ENCODE measurements around the gene FYN. TPM values are rescaled to one million over a fixed set of nuclear protein-coding genes. Genes with fewer than 3 reads are reported as not detected.
A peak's percentile ranks its signal among the peaks of the same experiment; 100 is the strongest.

Gene FYN
- total and polyA plus RNA-seq, 2 of the 13 experiments (the other 11 are each of a cell fraction or from before 2014, with no cell fraction given) = 15.5 to 24.6 TPM

DNA sequence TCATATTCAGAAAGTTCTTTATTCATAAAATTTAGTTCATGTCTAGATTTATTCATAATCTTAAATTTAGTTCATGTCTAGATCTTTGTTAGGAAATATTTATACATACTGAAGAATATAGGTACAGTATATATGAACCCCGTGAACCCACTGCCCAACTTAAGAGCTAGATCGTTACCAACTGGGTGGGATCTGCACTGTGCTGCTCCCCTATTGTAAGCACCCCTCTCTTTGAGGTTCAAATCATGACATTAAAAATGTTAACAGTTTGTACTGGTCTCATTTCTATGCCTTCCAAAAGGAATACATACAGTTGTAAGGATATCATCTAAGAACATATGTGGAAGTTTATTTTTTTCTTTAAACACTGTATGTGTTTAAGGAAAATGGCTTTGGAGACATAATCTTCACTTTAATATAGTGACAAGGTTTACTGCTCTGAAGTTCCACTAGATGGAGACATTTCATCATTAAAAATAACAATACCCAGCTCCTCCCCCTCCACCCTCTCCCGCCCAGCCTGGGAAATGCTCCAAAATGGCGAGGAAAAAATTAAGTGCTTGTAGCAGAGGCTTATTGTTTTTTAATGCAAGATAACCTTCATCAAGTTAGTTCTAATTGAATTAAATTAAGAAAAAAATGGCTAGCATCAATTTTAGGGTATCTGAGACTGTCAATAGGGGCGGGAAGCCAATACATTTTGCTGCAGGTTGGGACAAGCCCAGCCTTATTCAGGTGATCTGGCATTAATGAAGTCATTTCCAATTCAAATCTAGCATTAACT is 163.4 kb downstream of the FYN start (continued):
- TF ChIP-seq, protein P1, sequence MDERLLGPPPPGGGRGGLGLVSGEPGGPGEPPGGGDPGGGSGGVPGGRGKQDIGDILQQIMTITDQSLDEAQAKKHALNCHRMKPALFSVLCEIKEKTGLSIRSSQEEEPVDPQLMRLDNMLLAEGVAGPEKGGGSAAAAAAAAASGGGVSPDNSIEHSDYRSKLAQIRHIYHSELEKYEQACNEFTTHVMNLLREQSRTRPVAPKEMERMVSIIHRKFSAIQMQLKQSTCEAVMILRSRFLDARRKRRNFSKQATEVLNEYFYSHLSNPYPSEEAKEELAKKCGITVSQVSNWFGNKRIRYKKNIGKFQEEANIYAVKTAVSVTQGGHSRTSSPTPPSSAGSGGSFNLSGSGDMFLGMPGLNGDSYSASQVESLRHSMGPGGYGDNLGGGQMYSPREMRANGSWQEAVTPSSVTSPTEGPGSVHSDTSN (CRISPR knock-in tag; IDR thresholded peaks at IDR 0.05) = no peak
- TF ChIP-seq HNRNPLL (IDR thresholded peaks at IDR 0.05; ENCODE audit: low read depth, low read length, poor library complexity, severe bottlenecking) (no peak), ZNF563 (CRISPR knock-in tag; IDR thresholded peaks at IDR 0.05) (no peak), AGO1 (IDR thresholded peaks at IDR 0.05; ENCODE audit: low read depth, low read length, poor library complexity, severe bottlenecking) (no peak), ZNF335 (CRISPR knock-in tag; IDR thresholded peaks at IDR 0.05) (no peak), ZFP62 (CRISPR knock-in tag; IDR thresholded peaks at IDR 0.05) (no peak), NBN (conservative IDR thresholded peaks at IDR 0.05) (no peak), ZNF644 (CRISPR knock-in tag; IDR thresholded peaks at IDR 0.05; ENCODE audit: low read depth) (no peak), IRX3 (CRISPR knock-in tag; IDR thresholded peaks at IDR 0.05; ENCODE audit: borderline replicate concordance, low read depth) (no peak), ZNF10 (CRISPR knock-in tag; IDR thresholded peaks at IDR 0.05; ENCODE audit: borderline replicate concordance, low read depth) (no peak), ZNF816 (CRISPR knock-in tag; IDR thresholded peaks at IDR 0.05; ENCODE audit: borderline replicate concordance) (0 out of 2 replicates have a peak, but pooled peaks have one; percentile 37), ZNF230 (CRISPR knock-in tag; IDR thresholded peaks at IDR 0.05) (no peak), RNF2 (conservative IDR thresholded peaks at IDR 0.05; ENCODE audit: low read depth) (no peak), ZSCAN29 (CRISPR knock-in tag; conservative IDR thresholded peaks at IDR 0.05) (no peak), ZNF430 (CRISPR knock-in tag; IDR thresholded peaks at IDR 0.05) (no peak), LCORL (IDR thresholded peaks at IDR 0.05) (no peak), LCORL (CRISPR knock-in tag; IDR thresholded peaks at IDR 0.05) (no peak), CREM (IDR thresholded peaks at IDR 0.05) (no peak), CREM (CRISPR knock-in tag; IDR thresholded peaks at IDR 0.05) (no peak), SOX5 (CRISPR knock-in tag; IDR thresholded peaks at IDR 0.05; ENCODE audit: borderline replicate concordance) (no peak)
- TF ChIP-seq, protein P2, sequence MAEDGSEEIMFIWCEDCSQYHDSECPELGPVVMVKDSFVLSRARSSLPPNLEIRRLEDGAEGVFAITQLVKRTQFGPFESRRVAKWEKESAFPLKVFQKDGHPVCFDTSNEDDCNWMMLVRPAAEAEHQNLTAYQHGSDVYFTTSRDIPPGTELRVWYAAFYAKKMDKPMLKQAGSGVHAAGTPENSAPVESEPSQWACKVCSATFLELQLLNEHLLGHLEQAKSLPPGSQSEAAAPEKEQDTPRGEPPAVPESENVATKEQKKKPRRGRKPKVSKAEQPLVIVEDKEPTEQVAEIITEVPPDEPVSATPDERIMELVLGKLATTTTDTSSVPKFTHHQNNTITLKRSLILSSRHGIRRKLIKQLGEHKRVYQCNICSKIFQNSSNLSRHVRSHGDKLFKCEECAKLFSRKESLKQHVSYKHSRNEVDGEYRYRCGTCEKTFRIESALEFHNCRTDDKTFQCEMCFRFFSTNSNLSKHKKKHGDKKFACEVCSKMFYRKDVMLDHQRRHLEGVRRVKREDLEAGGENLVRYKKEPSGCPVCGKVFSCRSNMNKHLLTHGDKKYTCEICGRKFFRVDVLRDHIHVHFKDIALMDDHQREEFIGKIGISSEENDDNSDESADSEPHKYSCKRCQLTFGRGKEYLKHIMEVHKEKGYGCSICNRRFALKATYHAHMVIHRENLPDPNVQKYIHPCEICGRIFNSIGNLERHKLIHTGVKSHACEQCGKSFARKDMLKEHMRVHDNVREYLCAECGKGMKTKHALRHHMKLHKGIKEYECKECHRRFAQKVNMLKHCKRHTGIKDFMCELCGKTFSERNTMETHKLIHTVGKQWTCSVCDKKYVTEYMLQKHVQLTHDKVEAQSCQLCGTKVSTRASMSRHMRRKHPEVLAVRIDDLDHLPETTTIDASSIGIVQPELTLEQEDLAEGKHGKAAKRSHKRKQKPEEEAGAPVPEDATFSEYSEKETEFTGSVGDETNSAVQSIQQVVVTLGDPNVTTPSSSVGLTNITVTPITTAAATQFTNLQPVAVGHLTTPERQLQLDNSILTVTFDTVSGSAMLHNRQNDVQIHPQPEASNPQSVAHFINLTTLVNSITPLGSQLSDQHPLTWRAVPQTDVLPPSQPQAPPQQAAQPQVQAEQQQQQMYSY (CRISPR knock-in tag; IDR thresholded peaks at IDR 0.05) = no peak
- TF ChIP-seq, protein P3, sequence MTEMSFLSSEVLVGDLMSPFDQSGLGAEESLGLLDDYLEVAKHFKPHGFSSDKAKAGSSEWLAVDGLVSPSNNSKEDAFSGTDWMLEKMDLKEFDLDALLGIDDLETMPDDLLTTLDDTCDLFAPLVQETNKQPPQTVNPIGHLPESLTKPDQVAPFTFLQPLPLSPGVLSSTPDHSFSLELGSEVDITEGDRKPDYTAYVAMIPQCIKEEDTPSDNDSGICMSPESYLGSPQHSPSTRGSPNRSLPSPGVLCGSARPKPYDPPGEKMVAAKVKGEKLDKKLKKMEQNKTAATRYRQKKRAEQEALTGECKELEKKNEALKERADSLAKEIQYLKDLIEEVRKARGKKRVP (CRISPR knock-in tag; IDR thresholded peaks at IDR 0.05) = 0 out of 4 replicates have a peak, but pooled peaks of 1 of the 2 experiments have one; percentile 36
- TF ChIP-seq, protein P4, sequence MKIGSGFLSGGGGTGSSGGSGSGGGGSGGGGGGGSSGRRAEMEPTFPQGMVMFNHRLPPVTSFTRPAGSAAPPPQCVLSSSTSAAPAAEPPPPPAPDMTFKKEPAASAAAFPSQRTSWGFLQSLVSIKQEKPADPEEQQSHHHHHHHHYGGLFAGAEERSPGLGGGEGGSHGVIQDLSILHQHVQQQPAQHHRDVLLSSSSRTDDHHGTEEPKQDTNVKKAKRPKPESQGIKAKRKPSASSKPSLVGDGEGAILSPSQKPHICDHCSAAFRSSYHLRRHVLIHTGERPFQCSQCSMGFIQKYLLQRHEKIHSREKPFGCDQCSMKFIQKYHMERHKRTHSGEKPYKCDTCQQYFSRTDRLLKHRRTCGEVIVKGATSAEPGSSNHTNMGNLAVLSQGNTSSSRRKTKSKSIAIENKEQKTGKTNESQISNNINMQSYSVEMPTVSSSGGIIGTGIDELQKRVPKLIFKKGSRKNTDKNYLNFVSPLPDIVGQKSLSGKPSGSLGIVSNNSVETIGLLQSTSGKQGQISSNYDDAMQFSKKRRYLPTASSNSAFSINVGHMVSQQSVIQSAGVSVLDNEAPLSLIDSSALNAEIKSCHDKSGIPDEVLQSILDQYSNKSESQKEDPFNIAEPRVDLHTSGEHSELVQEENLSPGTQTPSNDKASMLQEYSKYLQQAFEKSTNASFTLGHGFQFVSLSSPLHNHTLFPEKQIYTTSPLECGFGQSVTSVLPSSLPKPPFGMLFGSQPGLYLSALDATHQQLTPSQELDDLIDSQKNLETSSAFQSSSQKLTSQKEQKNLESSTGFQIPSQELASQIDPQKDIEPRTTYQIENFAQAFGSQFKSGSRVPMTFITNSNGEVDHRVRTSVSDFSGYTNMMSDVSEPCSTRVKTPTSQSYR (CRISPR knock-in tag; IDR thresholded peaks at IDR 0.05; ENCODE audit: borderline replicate concordance) = peak; percentile 69; the same call in 1 of the 2 replicates

Data from HepG2 (cell line).